GM18520 (cell line): ENCODE results near the gene FSIP1.

ENCODE experiments used
- ATAC-seq: cut with Tn5 transposase; IDR thresholded peaks from one replicate; pipeline ENCODE4 v1.9.1; 2021; ENCODE audit not compliant: unreplicated experiment

The FSIP1 gene

GRCh38 chr15:39654304-39654703, 128.3 kb downstream of the FSIP1 start:
- no peak for ATAC-seq

- no peak for ATAC-seq
These were observed 130.8 kb downstream of the FSIP1 start for GRCh38 chr15:39651881-39652280.

DNA sequence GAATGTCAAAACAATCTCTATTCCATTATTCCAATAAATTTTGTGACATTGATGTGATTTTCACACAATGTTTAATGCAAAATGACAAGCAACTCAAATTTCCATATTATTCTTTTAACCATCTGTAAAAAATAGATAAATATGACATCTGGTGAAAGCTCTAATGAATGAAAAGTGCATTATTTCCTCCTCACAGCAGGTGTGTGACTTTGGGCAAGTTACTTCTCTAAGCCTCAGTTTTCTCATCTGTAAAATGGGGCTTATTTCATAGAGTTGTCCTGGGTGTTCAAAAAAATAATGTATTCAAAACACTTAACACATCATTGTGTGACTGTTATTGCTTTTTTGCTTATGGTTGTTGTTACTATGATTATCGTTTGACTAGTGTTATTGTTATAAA, 131.3 kb downstream of the FSIP1 start:
- no peak for ATAC-seq

GRCh38 chr15:39649757-39650156, 132.9 kb downstream of the FSIP1 start:
- no peak for ATAC-seq

DNA sequence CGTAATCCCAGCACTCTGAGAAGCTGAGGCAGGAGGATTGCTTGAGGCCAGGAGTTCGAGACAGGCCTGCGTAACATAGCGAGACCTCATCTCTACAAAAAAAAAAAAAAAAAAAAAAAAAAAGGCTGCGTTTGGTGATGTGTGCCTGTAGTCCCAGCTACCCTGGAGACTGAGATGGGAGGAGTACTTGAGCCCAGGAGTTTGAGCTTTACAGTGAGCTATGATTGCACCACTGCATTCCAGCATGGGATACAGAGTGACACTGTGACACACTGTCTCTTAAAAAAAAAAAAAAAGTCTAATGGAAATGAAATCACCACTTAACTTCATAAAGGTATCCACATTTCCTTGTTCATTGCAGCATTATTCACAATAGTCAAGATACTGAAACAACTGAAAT, 136.2 kb downstream of the FSIP1 start:
- ATAC-seq, result no peak

DNA sequence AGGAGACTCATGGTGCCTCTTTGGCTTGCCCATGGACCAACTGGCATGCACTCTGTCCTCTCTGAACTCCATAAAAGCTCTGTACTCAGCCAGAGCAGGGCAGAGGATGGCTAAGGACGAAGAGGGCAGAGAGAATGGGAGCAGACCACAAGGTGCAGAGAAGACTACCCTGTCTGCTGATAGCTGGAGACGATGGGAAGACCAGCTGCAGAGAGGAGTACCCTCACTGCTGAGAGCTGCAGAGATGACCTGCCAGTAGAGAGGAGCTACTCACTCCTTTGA, 136.7 kb downstream of the FSIP1 start:
- ATAC-seq, result no peak

GRCh38 chr15:39645138-39645975, 137.3 kb downstream of the FSIP1 start:
- ATAC-seq, result no peak

- no peak for ATAC-seq
These were observed 138.5 kb downstream of the FSIP1 start for GRCh38 chr15:39644136-39644535.

- ATAC-seq, result no peak
These were observed 138.9 kb downstream of the FSIP1 start for GRCh38 chr15:39643727-39644126.

DNA sequence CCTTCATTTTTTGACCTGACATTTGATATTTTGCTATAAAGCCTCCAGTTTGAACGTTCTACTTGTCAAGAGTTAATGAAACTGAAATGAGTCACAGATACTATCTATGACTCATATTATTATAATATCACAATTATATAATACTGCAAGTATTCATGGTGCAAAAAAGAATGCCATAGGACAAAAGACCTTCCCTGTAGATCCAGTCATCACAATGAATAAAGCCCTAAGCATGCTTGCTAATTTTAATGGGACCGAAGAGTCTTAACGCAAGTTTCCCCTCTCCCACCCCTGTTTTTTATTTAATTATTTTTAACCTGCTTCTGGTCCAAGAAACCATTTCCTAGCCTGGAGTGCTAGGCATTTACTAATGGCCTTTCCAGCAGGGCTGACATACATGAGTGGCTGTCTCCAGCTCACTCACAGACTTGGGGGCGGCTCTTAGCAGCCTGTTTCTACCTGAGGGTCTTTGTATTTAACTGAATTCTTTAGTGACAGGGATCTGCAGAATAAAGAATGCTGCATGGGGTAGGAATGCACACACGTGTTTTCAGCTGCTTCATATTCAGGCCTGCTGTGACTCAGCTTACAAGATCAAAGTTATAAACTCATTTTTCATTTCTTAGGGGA, 140.5 kb downstream of the FSIP1 start:
- ATAC-seq, result no peak

DNA sequence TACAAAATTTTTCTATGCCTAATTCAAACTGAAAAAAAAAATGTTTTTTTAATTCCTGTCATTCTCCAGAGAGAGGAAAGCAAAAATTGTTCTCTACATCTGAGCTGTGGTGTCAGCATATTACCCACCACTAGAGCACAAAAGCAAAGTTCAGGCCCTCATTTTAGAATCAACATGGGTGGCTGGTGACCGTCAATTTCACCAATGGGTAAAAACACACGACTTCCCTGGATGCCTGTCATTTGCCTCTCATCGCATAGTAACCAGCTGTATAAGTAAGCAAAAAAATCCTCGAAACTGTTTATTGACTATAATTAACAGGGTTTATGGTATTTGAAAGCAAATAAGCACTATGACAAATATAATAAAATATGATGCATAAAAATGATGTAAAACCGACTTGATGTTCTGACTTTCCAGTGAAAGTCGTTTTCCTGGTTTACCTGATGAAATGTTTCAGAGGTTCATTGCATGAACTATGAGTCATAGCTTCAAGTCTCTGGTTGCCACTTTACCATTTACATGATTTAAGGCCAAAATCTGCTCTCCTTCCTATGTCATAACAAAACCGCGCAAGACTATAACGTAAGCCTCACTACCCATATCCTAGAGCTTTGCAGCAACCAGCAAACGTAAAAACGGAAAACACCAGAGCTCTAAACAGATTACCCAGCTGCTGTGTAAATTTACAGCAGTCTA, 141.3 kb downstream of the FSIP1 start:
- no peak for ATAC-seq

GRCh38 chr15:39640665-39641064, 142.0 kb downstream of the FSIP1 start:
- no peak for ATAC-seq

DNA sequence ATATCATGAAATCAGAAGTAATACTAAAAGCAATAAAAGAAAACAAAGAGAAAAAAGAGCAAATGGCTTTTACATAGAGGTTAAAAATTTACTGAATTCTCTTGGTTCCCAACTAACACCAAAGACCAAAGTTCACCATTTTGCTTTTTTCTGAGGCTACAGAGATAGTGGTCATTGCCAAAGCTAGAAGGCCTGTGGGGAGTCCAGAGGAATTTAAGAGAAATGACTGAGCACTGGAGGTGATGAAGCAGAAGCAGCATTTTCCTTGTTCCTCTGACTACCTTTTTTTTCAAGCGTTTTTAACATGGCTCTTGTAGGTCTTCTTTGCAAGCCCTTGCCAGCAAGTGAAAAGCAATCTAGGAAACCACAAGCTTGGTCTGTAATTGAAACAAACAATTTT, 143.6 kb downstream of the FSIP1 start:
- ATAC-seq, result no peak

DNA sequence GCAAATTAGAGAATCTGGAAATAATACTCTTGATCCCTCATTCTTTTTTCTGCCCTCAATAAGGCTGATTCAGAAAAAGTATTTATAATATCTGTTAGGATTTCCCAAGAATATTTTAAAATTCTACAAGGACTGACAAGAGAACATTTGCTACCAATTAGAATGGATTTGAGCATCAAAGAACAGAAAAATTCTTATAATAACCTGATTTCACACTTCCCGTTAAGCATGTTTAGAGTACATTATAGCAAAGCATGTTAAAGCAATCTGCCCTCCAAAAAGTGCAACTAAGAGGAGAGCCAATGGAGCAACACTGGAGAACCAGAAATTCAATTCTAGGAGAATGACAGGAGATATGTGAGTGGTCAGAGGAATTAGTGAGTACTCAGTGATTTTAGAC, 144.6 kb downstream of the FSIP1 start:
- ATAC-seq, result no peak

DNA sequence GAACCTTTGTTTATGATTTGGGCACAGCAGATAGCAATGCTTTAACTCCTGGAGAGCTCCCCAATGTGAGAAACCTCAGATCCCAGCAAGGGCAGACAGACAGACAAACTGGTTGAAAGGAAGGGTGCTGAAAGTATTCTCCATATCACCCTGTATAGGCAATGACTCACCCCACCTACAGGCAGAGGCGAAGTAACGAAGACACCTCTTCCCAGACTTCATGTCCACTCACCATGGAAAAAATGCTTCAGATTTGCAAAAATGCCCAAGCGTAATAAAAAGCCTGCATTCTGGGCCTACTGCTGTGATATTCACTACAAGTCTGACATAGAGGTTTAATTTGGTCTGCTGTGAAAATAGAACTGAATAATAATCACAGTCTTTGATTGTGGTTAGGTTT, 151.3 kb downstream of the FSIP1 start:
- no peak for ATAC-seq

GRCh38 chr15:39629906-39630305, 152.7 kb downstream of the FSIP1 start:
- no peak for ATAC-seq

DNA sequence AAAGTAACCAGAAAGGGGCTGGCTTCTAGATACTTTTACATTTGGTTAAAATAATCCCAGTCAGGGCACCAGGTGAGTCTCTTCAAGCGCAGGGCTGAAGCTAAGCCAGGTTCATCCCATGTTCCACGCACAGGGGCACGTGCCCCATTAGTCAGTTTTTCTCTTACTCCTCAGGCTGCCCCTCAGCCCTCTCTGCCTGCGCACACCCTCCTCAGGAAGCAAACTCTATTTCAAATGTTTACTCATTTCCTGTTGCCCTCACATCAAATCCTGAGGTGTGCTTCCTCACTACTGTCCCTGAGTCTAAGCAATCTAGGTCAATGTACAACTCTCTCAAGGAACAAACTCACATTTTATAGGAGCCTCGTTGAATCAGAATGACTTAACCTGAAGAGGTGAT, 153.3 kb downstream of the FSIP1 start:
- ATAC-seq, result no peak

GRCh38 chr15:39628546-39629257, 153.9 kb downstream of the FSIP1 start:
- ATAC-seq, result no peak

GRCh38 chr15:39628144-39628508, 154.5 kb downstream of the FSIP1 start:
- no peak for ATAC-seq

GRCh38 chr15:39627451-39628143, 155.0 kb downstream of the FSIP1 start:
- ATAC-seq, result no peak

DNA sequence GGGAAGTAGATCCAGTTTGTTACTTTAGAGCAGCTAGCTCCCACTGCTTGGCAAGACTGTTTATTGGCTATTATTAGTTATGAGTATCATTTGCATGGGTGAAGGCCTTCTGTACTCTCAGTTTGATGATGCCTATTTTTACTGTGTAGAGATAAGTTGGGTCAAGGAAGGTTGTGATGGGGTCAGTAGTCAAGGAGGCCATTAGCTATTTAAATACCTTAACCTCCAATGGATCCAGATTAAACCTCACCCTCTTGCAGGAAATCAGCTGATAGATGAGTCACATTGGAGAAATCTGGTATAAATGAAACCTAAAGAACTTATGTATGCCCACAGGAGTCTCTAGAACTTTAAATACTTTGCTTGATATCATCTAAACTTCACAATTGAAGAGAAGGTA, 156.8 kb downstream of the FSIP1 start:
- no peak for ATAC-seq
